Endodermal cell (in vitro differentiated cells): ENCODE data around the gene NUDT17. TPM values are rescaled to one million over a fixed set of nuclear protein-coding genes. Genes with fewer than 3 reads are reported as not detected.
A peak's percentile ranks its signal among the peaks of the same experiment; 100 is the strongest.

Experiments used
- DNase-seq: peaks from one replicate; pipeline ENCODE4 v3.0.0-alpha.2; 2017
- H3K27ac ChIP-seq: 2 replicates; pipeline ENCODE4 v1.5.1; 2013; ENCODE audit warnings: mild to moderate bottlenecking, low read depth, low read length, moderate library complexity
- H3K27me3 ChIP-seq: 2 replicates; pipeline ENCODE4 v1.6.1; 2013; ENCODE audit warnings: mild to moderate bottlenecking, low read length, moderate library complexity; ENCODE audit not compliant: insufficient read depth, control insufficient read depth, poor library complexity, severe bottlenecking
- H3K36me3 ChIP-seq: 2 replicates; pipeline ENCODE4 v1.7.0; 2013; ENCODE audit warnings: mild to moderate bottlenecking, low read length, moderate library complexity; ENCODE audit not compliant: control insufficient read depth, insufficient read depth
- H3K4me1 ChIP-seq: one replicate; pipeline ENCODE4 v1.7.0; 2013; ENCODE audit warnings: low read length; ENCODE audit not compliant: control insufficient read depth, insufficient read depth
- H3K4me3 ChIP-seq: 2 replicates; pipeline ENCODE4 v1.5.1; 2013; ENCODE audit warnings: mild to moderate bottlenecking, low read length, moderate library complexity
- H3K9ac ChIP-seq: 2 replicates; pipeline ENCODE4 v1.6.1; 2013; ENCODE audit warnings: mild to moderate bottlenecking, low read length, moderate library complexity; ENCODE audit not compliant: poor library complexity, severe bottlenecking; ENCODE audit errors: extremely low read depth
- H3K9me3 ChIP-seq: 2 replicates; pipeline ENCODE4 v1.6.1; 2013; ENCODE audit warnings: mild to moderate bottlenecking, low read length, moderate library complexity; ENCODE audit not compliant: control insufficient read depth
- H3K27ac Mint-ChIP-seq: 2 replicates; pipeline ENCODE4 v1.8.0; 2020; ENCODE audit warnings: mixed read lengths
- H3K27me3 Mint-ChIP-seq: 2 replicates; pipeline ENCODE4 v1.8.0; 2021; ENCODE audit warnings: mild to moderate bottlenecking, mixed read lengths; ENCODE audit not compliant: insufficient read depth
- H3K36me3 Mint-ChIP-seq: 2 replicates; pipeline ENCODE4 v1.8.0; 2020; ENCODE audit warnings: low read depth, mixed read lengths
- H3K4me1 Mint-ChIP-seq: 2 replicates; pipeline ENCODE4 v1.8.0; 2020; ENCODE audit warnings: mixed read lengths
- H3K4me3 Mint-ChIP-seq: 2 replicates; pipeline ENCODE4 v1.8.0; 2020; ENCODE audit warnings: mild to moderate bottlenecking, moderate library complexity, mixed read lengths
- H3K9me3 Mint-ChIP-seq: 2 replicates; pipeline ENCODE4 v1.8.0; 2020; ENCODE audit warnings: mild to moderate bottlenecking, mixed read lengths
- CTCF ChIP-seq: fragments of 200-600 bp; sonication (generic); conservative IDR thresholded peaks from 2 replicates; pipeline ENCODE4 v1.5.0; 2021; ENCODE audit warnings: antibody characterized with exemption, mild to moderate bottlenecking
- WGBS, 2 experiments: methylation state at CpG; one replicate each; pipeline versions ENCODE4 v1.1.5 to v1.1.7; 2013; ENCODE audit warnings: missing lambda C conversion rate in 2 of 2, mixed read lengths in 1 of 2; ENCODE audit not compliant: insufficient coverage in 1 of 2, insufficient read length in 1 of 2; 5-methylcytosine and 5-hydroxymethylcytosine counted together
- total RNA-seq, 2 donors: library from RNA; stranded (reverse); fragmentation: NEBNext Ultra II Directional in 1 of 2; extraction: Animal tissue kit (Norgen Biotek cat#: 25700) in 1 of 2; gene quantifications; 2 replicates in 1 of 2; 3 replicates in 1 of 2; pipeline ENCODE4 v1.2.1, GENCODE V29; 2021

The NUDT17 gene
- total RNA-seq, 2 donors from 2014 or later: 2.8 to 4.0 TPM

GRCh38 chr1:145823565-145824498, 21.6 kb upstream of the NUDT17 start, which contains the start of the genes POLR3C and RNF115:
TSS of gene POLR3C (plus strand) at chr1:145824200. CDS start at chr1:145825777, 1,577 bp downstream.
TSS of gene RNF115 (minus strand) at chr1:145824095. CDS start at chr1:145823873, 222 bp downstream.
- no peak for TF ChIP-seq CTCF
- peaks cover 6% of the 10 kb centered on the region for H3K4me1 Mint-ChIP-seq
- Histone ChIP-seq H3K9ac (peak within 1 kb of the TSS; percentile 90), H3K4me1 (no peaks in the 10 kb centered on the region), H3K4me3 (peak within 1 kb of the TSS; percentile 97), H3K36me3 (peaks cover 30% of the 10 kb centered on the region), H3K27ac (peak within 1 kb of the TSS; percentile 96), H3K27me3 (no peaks in the 10 kb centered on the region), H3K9me3 (no peaks in the 10 kb centered on the region)
- peaks cover 1% of the 10 kb centered on the region for H3K9me3 Mint-ChIP-seq
- whole genome bisulfite sequencing, 2 experiments: 0% methylated on average over 49 to 89 of the region's 89 CpGs
- DNase-seq: peak; percentile 97
- H3K27me3 Mint-ChIP-seq: no peaks in the 10 kb centered on the region
- peaks cover 33% of the 10 kb centered on the region for H3K36me3 Mint-ChIP-seq
- H3K4me3 Mint-ChIP-seq: peak within 1 kb of the TSS; percentile 99
- peak within 1 kb of the TSS; percentile 98 for H3K27ac Mint-ChIP-seq

GRCh38 chr1:145824499-145824842, 21.0 kb upstream of the NUDT17 start:
- peak overlapping the region; percentile 98 for H3K27ac Mint-ChIP-seq
- no peak for TF ChIP-seq CTCF
- peak overlapping the region; percentile 99 for H3K4me3 Mint-ChIP-seq
- H3K4me1 Mint-ChIP-seq: peaks cover 6% of the 10 kb centered on the region
- Histone ChIP-seq H3K36me3 (peaks cover 36% of the 10 kb centered on the region), H3K4me1 (no peaks in the 10 kb centered on the region), H3K27me3 (no peaks in the 10 kb centered on the region), H3K27ac (peak overlapping the region; percentile 96), H3K9ac (peak overlapping the region; percentile 90), H3K9me3 (no peaks in the 10 kb centered on the region), H3K4me3 (peak overlapping the region; percentile 97)
- DNase-seq: no peak
- WGBS, 2 experiments: 3 to 6% methylated on average over 6 to 7 of the region's 7 CpGs
- H3K27me3 Mint-ChIP-seq: no peaks in the 10 kb centered on the region
- peaks cover 37% of the 10 kb centered on the region for H3K36me3 Mint-ChIP-seq
- H3K9me3 Mint-ChIP-seq: no peaks in the 10 kb centered on the region

- Histone ChIP-seq H3K4me3 (peak overlapping the region; percentile 97), H3K36me3 (peaks cover 52% of the 10 kb centered on the region), H3K27ac (no peak overlapping the region), H3K9ac (no peak overlapping the region), H3K9me3 (no peaks in the 10 kb centered on the region), H3K27me3 (no peaks in the 10 kb centered on the region), H3K4me1 (no peaks in the 10 kb centered on the region)
- WGBS, 2 experiments: 96 to 100% methylated on average over 1 of the region's 2 CpGs
- H3K36me3 Mint-ChIP-seq: peaks cover 52% of the 10 kb centered on the region
- peaks cover 6% of the 10 kb centered on the region for H3K4me1 Mint-ChIP-seq
- H3K27ac Mint-ChIP-seq: no peak overlapping the region
- no peaks in the 10 kb centered on the region for H3K27me3 Mint-ChIP-seq
- peak overlapping the region; percentile 99 for H3K4me3 Mint-ChIP-seq
- DNase-seq: no peak
- TF ChIP-seq CTCF: no peak
- H3K9me3 Mint-ChIP-seq: no peaks in the 10 kb centered on the region
Measured at GRCh38 chr1:145826030-145826429, 19.4 kb upstream of the NUDT17 start.
